ENCODE measurements around the gene GALNT2.

Gene GALNT2

DNA sequence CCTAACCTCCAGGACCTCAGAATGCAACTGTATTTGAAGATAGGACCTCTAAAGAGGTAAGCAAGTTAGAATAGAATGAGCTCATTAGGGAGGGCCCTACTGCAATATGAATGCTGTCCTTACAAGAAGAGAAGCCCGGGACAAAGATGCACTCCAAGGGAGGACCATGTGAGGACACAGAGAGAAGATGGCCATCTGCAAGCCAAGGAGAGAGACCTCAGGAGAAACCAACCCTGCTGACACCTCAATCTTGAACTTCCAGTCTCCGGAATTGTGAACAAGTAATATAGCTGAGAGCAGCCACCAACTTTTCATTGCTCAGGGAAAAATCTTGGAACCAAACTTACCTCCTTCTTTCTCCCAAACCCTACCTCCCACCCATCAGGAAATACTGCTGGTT lies 15.0 kb upstream of the GALNT2 start:
- no peak for DNase-seq

DNA sequence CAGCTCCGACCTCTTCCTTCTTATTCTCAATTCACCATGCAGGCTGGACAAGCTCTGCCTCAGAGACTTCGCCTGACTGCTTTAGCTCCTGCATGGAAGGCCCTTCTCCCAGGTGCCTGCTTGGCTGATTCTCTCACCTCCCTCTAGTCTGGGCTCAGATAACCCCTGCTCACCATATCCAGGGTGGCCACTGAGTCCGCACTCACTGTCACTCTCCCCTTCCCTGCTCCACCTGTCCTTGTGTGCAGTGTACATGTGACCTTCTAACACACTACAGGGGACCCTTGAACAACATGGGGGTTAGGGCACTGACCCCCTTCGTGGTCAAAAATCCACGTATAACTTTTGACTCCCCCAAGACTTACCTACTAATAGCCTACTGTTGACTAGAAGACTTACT lies 14.4 kb upstream of the GALNT2 start:
- DNase-seq = no peak

GRCh38 chr1:230054092-230054749 lies 12.8 kb upstream of the GALNT2 start:
- no peak for DNase-seq

DNA sequence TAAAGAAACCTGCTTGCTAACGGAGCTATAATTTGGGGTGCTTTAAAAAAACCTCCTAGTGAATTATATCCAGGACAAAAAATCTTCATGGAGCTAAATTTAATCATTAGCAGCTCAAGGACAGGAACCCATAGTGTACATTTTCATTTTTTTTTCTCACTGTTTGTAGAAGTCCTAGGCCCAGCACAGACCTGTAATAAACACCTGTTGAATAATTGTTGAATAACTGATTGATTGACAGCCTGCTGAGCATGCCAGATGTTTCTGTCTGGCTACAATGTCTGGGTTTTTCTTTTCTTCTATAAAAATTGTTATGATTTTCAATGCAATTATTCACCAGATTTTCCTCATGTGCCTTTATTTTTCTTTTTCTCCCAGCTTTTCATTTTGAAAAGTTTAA lies 10.9 kb upstream of the GALNT2 start:
- no peak for DNase-seq

DNA sequence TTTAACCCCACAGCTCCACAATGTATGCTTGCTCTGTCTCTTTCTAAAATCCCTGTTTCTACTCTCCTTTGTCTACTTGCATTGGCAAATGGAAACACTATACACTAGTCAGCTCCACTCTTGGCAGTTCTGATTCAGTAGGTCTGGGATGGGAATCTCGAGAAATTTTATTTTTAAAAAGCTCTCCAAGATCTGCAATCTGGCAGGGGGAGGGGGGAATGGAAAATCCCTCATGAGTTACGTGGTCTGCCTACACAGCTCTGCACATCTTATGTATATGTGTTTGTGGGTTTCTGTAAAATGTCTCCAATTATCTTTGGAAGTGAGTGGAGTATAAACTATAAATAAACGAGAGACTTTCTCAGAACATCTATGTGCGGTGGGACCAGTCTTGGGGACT lies 9.9 kb upstream of the GALNT2 start:
- no peak for DNase-seq

GRCh38 chr1:230057681-230058565 lies 9.1 kb upstream of the GALNT2 start:
- no peak for DNase-seq

GRCh38 chr1:230058626-230059025 lies 8.4 kb upstream of the GALNT2 start:
- DNase-seq = no peak

DNA sequence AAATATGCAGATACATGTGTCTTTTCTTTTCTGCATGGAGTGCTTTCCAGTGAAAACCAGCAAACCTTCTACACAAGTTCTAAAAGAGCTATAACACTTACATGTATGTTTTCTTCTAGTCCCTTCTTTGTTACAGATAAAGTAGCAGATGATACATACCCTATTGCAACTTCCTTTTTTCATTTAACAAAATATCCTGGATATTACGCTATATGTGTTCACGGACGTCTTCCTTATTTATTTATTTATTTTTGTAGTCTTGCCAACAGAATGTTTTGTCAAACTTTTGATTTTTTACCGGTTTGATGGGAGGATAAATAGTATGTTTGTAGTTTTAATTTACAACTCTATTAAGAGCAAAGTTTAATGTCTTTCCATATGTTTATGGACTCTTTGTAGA lies 5.2 kb upstream of the GALNT2 start:
- no peak for DNase-seq

DNA sequence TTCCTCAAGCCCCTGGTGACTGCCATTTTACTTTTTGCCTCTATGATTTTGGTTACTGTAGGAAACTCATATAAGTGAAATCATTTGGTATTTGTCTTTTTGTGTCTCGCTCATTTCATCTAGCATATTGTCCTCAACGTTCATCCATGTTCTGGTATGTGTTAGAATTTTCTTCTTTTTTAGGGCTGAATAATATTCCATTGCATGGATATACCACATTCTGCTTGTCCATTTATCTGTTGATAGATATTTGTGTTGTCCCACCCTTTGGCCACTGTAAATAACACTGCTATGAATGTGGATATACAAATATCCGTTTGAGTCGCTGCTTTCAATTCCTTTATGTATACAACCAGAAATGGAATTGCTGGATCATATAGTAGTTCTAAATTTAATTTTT lies 4.5 kb upstream of the GALNT2 start:
- DNase-seq = no peak

- DNase-seq = no peak
These were observed 2.8 kb upstream of the GALNT2 start for GRCh38 chr1:230064283-230064682.

- no peak for DNase-seq
These were observed 1.9 kb upstream of the GALNT2 start for GRCh38 chr1:230065161-230065560.

GRCh38 chr1:230065571-230065970 lies 1.5 kb upstream of the GALNT2 start:
- DNase-seq = no peak

- no peak for DNase-seq
These were observed 1.0 kb upstream of the GALNT2 start for GRCh38 chr1:230066031-230066430.

DNA sequence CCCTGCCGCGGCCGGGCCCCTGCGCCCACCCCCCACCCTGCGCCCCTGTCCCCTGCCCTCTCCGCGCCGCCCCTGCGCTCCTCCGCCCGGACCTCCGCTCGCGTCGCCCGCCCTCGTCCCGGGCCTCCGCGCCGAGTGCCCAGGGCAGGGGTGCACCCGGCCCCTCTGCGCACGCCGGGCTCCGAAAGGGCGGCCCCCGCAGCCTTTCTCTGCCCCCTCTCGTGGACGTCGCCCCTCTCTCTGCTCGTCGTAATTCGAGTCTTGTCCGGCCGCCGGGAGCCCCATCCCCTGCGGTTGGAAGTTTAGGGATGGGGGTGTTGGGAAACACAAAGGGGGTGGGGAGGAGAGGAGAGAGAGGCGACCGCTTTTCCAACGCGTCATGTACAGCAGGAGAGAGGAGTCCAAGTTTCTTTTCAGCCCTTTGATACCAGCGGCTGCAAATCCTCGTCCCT lies 407 bp downstream of the GALNT2 start:
- no peak for DNase-seq

- DNase-seq = peak; percentile 17
These were observed 1.0 kb downstream of the GALNT2 start for GRCh38 chr1:230067871-230068620.

DNA sequence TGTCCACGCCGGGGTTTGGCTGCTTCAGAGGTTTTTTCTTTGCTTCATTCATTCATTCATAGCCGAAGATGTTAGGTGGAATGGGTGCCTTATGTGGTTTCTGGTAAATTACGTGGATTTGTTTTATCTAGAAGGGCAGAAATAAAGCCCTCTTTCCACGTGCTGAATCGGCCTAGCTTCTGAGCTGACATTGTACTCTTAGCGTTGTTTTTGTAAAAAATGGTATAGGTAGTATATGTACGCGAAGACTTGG lies 1.5 kb downstream of the GALNT2 start:
- DNase-seq = no peak

DNA sequence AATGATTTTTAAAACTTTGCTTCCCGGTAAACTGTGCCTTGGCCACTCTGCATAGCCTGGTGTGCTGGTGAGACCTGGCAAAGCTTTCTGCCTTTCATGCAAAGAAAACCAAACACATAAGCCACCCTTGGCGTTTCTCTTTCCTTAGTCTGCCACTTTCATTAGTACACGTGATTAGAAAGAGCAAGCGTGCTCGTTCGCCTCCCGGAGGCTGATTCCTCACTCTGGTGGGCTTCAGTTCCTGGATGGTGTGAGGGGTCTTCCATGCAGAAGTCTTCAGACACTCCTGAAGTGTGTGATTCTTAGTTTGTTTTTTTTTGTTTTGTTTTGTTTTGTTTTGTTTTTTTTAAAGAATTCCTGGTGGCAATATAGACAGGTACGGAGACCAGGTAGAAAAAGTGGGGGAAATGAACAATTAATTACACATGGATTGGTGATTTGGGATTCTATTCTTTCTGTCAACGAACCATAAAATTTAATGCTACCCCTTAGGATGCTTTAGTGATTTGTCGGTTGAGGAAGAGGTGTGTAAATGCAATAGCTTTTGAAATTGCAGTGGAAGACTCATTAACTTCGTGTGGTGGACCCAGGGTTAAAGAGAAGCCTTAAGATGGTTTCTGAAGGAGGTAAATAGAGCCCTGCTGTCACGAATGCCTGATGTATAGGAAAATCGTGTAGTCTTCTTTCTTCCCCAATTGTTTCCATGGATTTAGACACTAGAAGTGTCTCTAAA lies 2.1 kb downstream of the GALNT2 start:
- DNase-seq = no peak

GRCh38 chr1:230069796-230070195 lies 2.8 kb downstream of the GALNT2 start:
- DNase-seq = no peak

DNA sequence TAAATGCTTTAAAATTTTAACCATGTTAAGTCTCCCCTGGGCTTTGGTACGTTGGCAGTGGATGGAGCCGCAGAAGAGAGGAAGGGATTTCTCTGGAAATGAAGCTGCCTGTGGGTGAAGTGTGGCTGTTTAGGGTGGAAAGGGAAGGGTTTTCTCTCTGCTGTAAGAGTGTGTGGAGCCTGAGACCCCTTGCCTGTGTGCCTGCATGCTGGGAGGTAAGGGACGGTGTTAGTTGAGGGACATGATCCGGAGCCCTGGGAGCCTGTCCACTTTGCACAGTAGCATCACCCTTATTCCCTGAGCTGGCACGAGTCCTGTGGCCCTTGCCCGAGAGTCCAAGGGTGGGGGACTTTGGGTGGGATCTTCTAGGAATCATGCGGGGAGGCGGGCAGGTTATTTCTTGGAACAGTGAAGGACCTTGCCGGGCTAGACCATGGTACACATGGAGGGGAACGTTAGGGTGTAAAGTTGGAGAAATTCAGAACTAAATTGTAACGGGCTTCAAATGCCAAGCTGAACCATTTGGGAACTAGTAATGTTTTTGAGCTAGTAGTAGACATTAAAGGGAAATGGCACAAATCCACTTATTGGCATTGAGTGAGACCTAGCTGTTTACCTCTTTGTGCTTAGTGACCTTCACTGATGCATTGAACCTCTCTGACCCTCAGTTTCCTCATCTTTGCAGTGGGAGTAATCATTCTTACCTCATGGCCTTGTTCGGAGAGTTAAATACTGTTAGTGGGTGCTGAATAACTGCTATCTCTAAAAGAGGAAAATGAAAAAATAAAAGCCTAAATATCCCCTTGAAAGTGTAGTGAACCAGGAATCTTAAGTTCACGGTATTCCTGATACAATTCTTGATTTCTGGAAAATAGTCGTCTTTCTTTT lies 3.5 kb downstream of the GALNT2 start:
- no peak for DNase-seq

- DNase-seq = no peak
These were observed 4.3 kb downstream of the GALNT2 start for GRCh38 chr1:230071316-230071715.

- no peak for DNase-seq
These were observed 5.3 kb downstream of the GALNT2 start for GRCh38 chr1:230072296-230072695.

DNA sequence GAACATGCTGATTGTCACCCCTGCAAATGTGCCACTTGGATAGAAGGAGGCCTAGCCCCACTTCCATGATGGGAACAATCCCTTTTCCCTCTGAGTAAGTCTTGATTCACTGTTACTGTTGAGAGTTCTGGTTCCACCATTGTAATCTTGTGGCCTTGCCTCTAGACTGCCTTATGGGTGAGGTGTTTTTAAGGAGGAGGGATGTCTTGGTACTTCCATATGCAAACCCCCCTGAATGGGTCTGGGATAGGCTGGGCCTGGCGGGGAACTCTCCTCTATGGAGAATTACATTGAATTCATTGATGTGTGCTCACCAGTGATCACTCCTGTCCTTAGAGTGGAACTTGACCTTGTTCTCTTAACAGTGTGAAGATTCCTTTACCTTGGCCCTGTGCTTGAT lies 5.8 kb downstream of the GALNT2 start:
- DNase-seq = no peak

Measured in activated gamma-delta T cell treated with Interleukin-2 at 50 U/mL for 16 hours (primary cell).